Stomach (tissue), 9 donors: Measurements from ENCODE around the gene PTPRC. TPM values are rescaled to one million over a fixed set of nuclear protein-coding genes. Genes with fewer than 3 reads are reported as not detected.

Experiments
- DNase-seq, 2 donors: peaks; one replicate each; pipeline versions ENCODE4 v3.0.0 to v3.0.0-alpha.2; 2013 to 2019
- H3K27ac ChIP-seq, 5 donors: fragments of 200-600 bp in 4 of 5; sonication (generic) in 4 of 5; one replicate each; pipeline ENCODE4 v1.5.1; 2013 to 2019; ENCODE audit warnings: mild to moderate bottlenecking in 1 of 5, moderate library complexity in 1 of 5
- H3K27me3 ChIP-seq, 3 donors: fragments of 200-600 bp; sonication (generic); one replicate each; pipeline ENCODE4 v1.5.1; 2017 to 2019; ENCODE audit warnings: mixed run types in 1 of 3
- H3K36me3 ChIP-seq, 4 donors: fragments of 200-600 bp; sonication (generic); 1 replicate in 3 of 4; 2 replicates in 1 of 4; pipeline ENCODE4 v1.5.1; 2016 to 2019
- H3K4me1 ChIP-seq, 4 donors: fragments of 200-600 bp; sonication (generic); one replicate each; pipeline ENCODE4 v1.5.1; 2016 to 2019
- H3K4me3 ChIP-seq, 4 donors: fragments of 200-600 bp; sonication (generic) in 3 of 4; one replicate each; pipeline ENCODE4 v1.5.1; 2016 to 2019; ENCODE audit warnings: mild to moderate bottlenecking in 1 of 4
- H3K9me3 ChIP-seq, 4 donors: fragments of 200-600 bp; sonication (generic); one replicate each; pipeline ENCODE4 v1.5.1; 2016 to 2019
- CTCF ChIP-seq, 7 experiments: fragments of 450-650 bp in 4 of 7; fragments of 200-600 bp in 3 of 7; sonication (generic) in 3 of 7; IDR thresholded peaks; one replicate each; pipeline ENCODE4 v1.5.1; 2016 to 2019; ENCODE audit warnings: antibody characterized with exemption in 7 of 7, control low read depth in 2 of 7, mild to moderate bottlenecking in 1 of 7
- EP300 ChIP-seq: sonication (generic); formaldehyde crosslinking; IDR thresholded peaks from one replicate; pipeline ENCODE4 v1.6.1; 2017; ENCODE audit warnings: antibody characterized with exemption
- POLR2A ChIP-seq, 4 donors: fragments of 450-650 bp; IDR thresholded peaks; one replicate each; pipeline ENCODE4 v1.6.1; 2016; ENCODE audit warnings: antibody characterized with exemption in 4 of 4, control low read depth in 2 of 4, mild to moderate bottlenecking in 1 of 4, moderate library complexity in 1 of 4
- POLR2AphosphoS5 ChIP-seq, 3 donors: sonication (generic); formaldehyde crosslinking; IDR thresholded peaks; one replicate each; pipeline ENCODE4 v1.6.1; 2016; ENCODE audit warnings: antibody characterized with exemption in 3 of 3
- WGBS, 5 donors: extraction: QIAGEN DNeasy Blood & Tissue Kit in 3 of 5; methylation state at CpG; one replicate each; pipeline versions ENCODE4 v1.1.5 to v1.1.7; 2013 to 2018; 5-methylcytosine and 5-hydroxymethylcytosine counted together
- intact Hi-C: fragments of 100-400 bp; cut with DNase I; formaldehyde crosslinking; loops from one replicate; pipeline ENCODE4 v1.15.1; 2023; ENCODE audit warnings: low total_unique reads
- polyA plus RNA-seq, 3 donors: library from polyadenylated mRNA; stranded (reverse); fragments of 200-250 nt; gene quantifications; one replicate each; pipeline ENCODE4 v1.2.3, GENCODE V29; 2013
- total RNA-seq, 5 donors: library from RNA; depleted of rRNA; stranded (reverse); fragments of >200 nt; gene quantifications; one replicate each; pipeline versions ENCODE4 v1.1.0 to v1.2.3, GENCODE V29; 2014 to 2016
- donor health status: healthy with polysubstance abuse.
- donor health status: Bipolar disorder and iron deficiency.
- donor health status: healthy.

Gene PTPRC
- total and polyA plus RNA-seq, 8 donors: 0.58 to 50.9 (median 15.2) TPM

GRCh38 chr1:198623752-198624647 lies 14.8 kb upstream of the PTPRC start:
- TF ChIP-seq EP300: no peak
- TF ChIP-seq POLR2A (IDR thresholded peaks at IDR 0.05): no peak
- TF ChIP-seq POLR2AphosphoS5 (IDR thresholded peaks at IDR 0.05): no peak
- TF ChIP-seq CTCF (IDR thresholded peaks at IDR 0.05): no peak
- 48 to 66% (median 53%) methylated on average over 4 of the region's 4 CpGs for WGBS, 5 donors
- intact Hi-C loops: no loop called here

GRCh38 chr1:198624648-198624980 lies 14.2 kb upstream of the PTPRC start:
- intact Hi-C loops: no loop called here
- TF ChIP-seq EP300 (no peak), CTCF (IDR thresholded peaks at IDR 0.05) (no peak), POLR2A (IDR thresholded peaks at IDR 0.05) (no peak), POLR2AphosphoS5 (IDR thresholded peaks at IDR 0.05) (no peak)
- WGBS, 5 donors: 71 to 82% (median 78%) methylated on average over 1 of the region's 1 CpG

More at GRCh38 chr1:198623752-198624647, 14.8 kb upstream of the PTPRC start:
- no peaks in the 10 kb centered on the region for H3K4me1 ChIP-seq
- no peaks in the 10 kb centered on the region for H3K27me3 ChIP-seq
- no peak overlapping the region for H3K27ac ChIP-seq
- H3K36me3 ChIP-seq: no peaks in the 10 kb centered on the region
- DNase-seq: no peak
- no peaks in the 10 kb centered on the region for H3K9me3 ChIP-seq
- no peak overlapping the region for H3K4me3 ChIP-seq

GRCh38 chr1:198627436-198628066 lies 11.3 kb upstream of the PTPRC start:
- H3K4me1 ChIP-seq: no peaks in the 10 kb centered on the region
- no peak overlapping the region for H3K27ac ChIP-seq
- 57 to 69% (median 59%) methylated on average over 3 of the region's 3 CpGs for WGBS, 5 donors
- H3K27me3 ChIP-seq: no peaks in the 10 kb centered on the region
- TF ChIP-seq POLR2AphosphoS5 (IDR thresholded peaks at IDR 0.05) (no peak), POLR2A (IDR thresholded peaks at IDR 0.05) (no peak), CTCF (IDR thresholded peaks at IDR 0.05) (no peak), EP300 (no peak)
- intact Hi-C loops: no loop called here
- no peaks in the 10 kb centered on the region for H3K36me3 ChIP-seq
- no peak for DNase-seq
- H3K4me3 ChIP-seq: no peak overlapping the region
- H3K9me3 ChIP-seq: no peaks in the 10 kb centered on the region

More at GRCh38 chr1:198624648-198624980, 14.2 kb upstream of the PTPRC start:
- Histone ChIP-seq H3K4me1 (no peaks in the 10 kb centered on the region), H3K27me3 (no peaks in the 10 kb centered on the region), H3K4me3 (no peak overlapping the region), H3K27ac (no peak overlapping the region), H3K36me3 (no peaks in the 10 kb centered on the region), H3K9me3 (no peaks in the 10 kb centered on the region)
- no peak for DNase-seq

GRCh38 chr1:198628067-198628455 lies 10.8 kb upstream of the PTPRC start:
- Histone ChIP-seq H3K27ac (no peak overlapping the region), H3K9me3 (no peaks in the 10 kb centered on the region), H3K4me3 (no peak overlapping the region), H3K36me3 (no peaks in the 10 kb centered on the region), H3K27me3 (no peaks in the 10 kb centered on the region), H3K4me1 (no peaks in the 10 kb centered on the region)
- intact Hi-C loops: no loop called here
- no peak for DNase-seq
- no peak for TF ChIP-seq CTCF (IDR thresholded peaks at IDR 0.05)
- no peak for TF ChIP-seq POLR2AphosphoS5 (IDR thresholded peaks at IDR 0.05)
- TF ChIP-seq POLR2A (IDR thresholded peaks at IDR 0.05): no peak
- no peak for TF ChIP-seq EP300
